Measurements from ENCODE around the gene FADS6.

Gene FADS6

DNA sequence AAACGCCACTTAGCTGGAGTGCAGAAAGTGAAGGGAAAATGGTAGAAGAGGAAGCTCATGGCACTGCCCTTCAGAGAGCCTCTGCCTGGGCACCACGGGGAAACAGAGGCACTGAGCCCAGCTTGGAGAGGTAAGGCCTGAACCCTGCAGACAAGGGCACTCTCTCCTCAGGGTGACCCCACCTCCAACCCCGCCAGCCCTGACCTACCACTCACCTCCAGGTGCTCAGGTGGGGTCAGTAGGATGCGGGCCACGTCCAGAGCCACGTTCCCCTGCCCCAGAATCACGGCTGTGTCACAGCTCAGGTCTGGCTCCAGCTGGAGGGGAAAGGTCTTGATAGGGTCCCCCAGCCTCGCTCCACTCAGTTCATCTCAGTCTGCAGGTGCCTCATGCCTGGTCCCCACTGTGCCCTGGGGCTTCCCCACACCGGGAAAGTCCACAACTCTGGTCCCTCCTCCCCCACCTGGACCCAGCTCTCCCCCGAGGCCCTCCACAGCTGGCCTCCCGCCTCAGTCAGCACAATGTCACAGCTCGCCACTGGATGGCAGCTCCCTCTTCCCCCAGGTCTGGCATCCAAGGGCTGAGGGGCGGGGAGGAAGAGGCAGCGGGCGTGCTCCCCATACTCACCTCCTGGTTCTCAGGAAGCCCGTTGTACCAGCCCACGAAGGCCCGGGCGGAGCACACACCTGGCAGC lies 27.8 kb downstream of the FADS6 start:
- no peak for DNase-seq

DNA sequence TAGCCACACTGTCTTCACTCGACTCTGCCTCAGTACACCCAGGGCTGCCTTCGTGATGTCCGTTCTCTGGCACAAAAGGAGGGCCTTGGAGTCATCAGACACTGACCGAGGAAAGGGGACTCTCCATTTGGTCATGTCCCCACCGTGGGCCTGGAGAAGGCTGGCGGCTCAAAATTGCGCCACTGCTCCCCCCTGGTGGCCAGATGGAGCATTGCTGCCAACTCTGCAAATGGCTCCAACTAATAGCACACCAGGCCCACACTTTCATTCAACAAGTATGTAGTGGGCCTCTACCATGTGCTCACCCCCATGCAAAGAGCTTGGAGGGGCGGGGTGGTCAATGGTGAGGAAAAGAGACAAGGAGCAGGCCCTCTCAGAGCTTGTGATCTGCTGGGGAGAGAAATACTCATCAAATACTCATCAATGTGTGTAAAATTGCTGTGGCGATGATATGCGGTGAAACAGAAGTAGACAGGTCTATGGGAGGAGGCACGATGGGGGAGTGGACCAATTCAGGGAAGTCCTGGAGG lies 28.5 kb downstream of the FADS6 start:
- DNase-seq: peak; percentile 75 to 78

DNA sequence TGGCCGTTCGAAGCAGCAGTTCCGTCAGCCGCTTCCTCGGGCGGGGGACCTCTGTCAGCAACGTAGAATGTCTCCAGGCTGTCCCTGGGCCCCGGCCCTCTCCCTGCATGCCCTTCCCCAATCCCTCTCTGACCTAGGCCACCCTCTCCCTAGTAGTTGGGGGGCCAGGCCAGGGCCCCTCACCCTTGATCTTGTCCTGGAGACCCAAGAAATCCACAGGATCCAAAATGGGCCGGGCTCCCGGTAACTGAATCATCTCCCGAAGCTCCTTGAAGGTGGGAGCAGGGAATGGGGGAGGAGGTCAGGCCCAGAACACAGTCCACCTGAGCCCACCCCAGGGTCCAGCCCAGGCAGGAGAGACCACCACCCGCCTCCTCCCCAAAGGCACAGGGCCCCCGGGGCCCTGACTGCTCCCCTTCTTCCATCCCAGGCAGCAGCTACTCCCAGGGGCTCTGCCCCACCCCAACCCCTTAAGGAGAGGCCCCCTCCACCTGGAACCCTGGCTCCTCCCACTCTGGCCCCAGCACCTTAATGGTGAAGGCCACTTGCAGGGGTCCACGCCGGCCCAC lies 29.1 kb downstream of the FADS6 start:
- DNase-seq: no peak

DNA sequence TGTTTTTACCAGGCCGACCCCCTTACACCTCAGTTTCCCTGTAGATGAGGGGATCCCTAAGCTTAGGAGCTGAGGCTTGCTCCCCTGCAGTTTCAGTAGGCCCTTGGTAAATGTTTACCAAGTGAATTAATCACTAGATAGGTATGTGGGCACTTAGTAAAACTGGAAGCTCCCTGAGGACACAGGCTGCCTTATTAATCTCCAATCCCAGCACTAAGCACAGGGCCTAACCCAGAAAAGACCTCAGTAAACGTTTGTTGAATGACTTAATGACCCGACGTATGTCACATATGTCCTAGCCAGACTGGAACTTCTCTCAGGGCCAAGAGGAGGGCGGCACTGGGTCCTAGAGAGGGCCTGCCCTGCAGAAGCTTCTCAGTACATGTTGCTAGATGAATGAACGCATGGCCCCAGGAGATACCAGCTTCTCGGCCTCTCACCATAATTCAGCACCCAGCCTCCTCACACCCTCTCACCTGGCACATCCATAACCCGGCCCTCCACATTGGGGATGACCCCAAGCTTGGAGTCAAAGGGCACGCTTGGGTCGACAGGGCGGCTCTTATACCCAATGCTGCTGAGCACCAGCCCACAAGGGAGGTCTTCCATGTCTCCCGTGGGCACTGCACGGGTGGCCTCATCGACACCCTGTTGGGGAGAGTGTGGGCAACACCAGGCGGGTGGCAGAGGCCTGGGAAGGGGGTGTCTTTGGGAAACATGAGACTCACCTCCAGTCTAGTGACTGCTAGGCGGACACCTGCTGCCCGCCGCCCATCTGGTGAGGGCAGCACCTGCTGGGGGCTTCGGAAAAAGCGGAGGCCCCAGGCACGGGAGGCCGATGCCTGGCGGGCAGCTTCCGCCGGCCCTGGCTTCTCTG lies 29.8 kb downstream of the FADS6 start:
- DNase-seq: no peak

DNA sequence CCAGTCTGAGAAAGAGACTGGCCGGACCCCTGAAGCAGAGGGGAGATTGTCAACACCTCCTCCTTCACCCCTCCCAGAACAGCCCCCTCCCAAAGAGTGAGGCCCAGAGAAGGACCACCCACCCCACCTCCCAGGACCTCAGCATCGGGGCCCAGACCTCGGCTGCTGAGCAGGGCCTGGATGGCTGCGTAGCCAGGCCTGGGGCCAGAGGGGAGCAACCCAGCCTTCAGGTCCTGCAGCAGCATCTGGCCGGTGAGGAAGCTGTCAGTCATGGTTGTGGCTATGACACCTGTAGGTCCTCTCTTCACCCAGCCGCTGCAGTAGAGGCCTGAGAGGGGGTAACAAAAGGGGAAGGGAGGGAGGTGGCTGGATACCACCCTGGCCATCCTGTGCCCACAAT lies 30.5 kb downstream of the FADS6 start:
- DNase-seq: no peak

DNA sequence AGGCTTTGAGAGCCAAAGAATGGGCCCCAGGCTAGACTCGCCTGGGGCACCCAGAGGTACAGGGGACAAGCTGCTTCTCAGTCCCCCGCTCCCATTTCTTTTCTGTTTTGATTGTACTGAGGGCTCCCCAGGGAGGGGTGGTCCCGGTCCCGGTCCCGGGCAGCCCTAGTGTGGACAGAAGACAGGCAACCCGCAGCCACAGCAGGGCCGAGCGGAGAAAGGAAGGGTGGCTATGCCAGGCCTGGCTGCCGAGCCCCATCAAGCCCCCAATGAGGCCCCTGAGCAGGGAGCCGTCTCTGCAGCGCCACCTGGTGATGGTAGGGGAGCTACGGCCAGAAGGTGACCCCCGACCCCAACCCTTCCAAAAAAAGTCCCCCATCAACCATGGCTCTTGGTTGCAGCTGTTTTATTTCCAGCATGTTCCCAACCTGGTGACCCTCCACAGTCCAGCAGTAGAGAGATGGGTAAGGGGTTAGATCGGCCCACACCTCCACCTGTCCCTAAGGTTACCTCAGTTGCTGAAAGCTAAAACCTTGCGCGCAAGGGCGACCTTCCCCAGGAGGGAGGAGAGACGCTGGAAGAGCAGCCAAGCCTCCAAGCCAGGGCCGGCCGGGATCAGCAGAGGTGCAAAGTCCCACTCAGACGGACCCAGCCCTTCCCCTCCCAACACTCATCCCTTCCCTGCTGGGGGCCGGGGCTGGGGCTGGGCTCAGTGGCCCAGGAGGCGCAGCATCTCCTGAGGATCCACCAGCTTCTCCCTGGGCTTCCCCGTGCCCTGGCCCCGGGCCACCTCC lies 31.1 kb downstream of the FADS6 start:
- peak; percentile 73 to 74 for DNase-seq

DNA sequence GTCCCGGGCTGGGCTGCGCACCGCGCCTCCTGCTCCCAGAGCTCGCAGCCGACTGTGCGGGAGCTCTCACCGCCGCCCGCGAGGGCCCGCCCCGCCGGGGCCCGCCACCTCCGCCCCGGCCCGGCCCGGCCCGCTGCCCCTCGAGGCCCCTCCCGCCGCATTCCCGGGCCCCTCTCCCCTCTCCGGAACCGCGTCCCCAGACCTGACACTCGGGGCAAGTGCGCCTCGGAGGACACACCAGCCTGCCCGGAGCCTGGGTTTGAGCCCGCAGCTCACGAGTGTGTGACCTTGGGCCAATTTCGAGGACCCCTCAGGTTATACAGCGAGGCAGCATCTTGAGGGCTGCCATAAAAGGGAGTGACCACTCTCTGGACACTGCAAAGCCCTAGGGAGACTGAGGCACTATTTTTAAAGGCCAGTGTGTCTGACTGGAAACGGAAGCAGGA lies 31.7 kb downstream of the FADS6 start:
- no peak for DNase-seq

DNA sequence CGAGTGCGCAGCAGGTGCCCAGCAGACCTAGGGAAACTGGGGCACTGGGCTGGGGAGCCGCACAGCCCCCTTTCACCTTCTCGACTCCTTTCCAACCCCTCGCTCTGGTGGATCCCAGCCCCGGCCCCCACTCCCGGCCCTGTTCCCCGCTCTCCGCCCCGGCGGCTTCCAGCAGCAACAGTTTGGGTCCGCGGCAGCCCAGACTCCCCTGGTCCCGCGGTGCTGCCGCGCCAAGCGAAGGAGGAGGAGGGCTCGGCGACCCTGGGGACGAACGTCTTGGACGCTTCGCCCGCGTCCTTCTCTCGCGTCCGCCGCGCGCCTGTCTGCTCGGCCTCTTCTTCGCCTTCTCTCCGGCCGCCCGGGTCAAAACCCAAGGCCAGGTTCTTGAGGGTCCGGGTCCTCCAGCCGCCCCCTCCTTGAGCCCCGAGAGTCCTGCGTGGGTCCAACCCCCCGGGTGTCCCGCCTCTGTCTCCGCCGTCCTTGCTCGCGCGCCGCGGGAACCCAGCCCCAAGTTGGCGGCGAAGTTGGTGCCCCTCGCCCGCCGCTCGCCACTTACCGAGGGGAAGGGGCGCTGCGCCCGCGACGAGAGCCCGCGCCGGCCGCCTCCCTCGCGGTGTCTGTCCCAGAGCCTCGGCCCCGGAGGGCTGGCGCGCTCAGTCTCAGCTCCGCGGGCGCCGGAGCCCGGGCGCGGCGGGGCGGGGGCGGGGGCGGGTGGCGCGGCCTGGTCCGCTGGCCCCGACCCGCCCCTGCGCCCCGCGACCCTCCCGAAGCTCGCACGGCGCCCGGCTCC lies 32.4 kb downstream of the FADS6 start:
- DNase-seq: peak in 1 of 2 donors; percentile 9

DNA sequence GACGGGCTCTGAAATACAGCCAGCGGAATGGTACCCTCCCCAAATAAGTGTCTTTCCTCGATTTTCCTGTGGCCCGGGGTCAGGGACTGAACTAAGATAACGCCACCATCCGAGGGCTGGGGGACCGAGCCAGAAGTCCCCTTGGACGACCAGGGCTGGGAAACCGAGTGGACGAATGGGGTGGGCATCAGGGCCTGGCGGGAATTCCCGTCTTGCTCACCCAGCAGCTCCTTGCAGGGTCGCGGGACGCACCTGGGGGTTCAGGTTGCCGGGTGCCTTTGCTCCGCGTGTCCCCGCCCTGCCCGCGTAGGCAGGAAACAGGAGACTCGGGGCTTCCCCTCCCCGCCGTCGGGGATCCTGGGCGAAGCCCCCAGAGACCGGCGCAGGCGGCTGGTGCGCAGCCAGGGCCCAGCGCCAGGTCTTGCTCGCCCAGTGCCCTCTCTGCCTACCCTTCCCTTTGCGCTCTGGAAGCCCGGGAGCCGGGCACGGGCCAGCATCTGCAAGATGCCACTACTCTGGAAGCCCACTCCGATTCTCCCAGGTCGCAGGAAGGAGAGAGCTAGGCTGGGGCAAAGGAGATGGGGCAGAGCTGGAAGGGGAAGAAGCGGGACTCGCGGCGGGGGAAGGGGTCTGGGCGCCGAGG lies 33.1 kb downstream of the FADS6 start:
- peak in 1 of 2 donors; percentile 12 for DNase-seq

DNA sequence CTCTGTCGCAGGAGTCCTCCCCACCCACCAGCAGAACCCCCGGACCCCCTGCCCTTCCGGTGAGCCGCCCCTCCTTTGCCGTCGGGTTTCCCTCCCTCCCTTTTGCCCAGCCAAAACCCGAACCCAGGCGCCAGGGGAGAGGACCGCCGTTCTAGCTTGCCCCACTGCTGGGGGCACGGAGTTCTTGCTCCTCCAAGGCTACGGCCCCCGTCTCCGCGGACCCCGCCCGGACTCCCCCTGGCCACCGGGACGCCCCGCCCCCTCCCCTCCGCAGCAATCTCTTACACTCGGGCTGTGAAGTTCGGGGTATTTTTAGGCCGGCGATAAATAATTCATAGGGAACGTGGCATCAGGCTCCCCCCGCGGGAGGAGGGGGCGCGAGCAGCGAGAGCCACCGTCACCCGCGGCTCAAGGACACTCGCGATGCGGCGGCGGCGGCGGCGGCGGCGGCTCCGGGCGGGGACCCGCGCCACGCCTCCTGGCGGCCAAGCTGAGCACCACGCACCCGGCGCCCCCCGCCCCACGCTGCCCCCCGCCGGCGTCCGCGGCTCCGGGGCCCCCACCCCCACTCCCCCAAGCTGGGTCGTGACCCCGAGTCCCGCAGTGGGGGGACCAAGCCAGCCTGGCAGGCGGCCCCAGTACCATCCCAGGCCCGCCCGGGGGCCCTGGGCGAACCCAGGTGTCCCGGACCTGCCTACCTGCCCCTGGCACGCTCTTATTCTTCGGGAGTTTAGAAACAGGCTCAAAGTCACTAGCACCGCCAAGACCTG lies 33.8 kb downstream of the FADS6 start, which contains the start of gene GRIN2C:
Gene GRIN2C (minus strand): TSS at position 427 of the 770 bp plus-strand sequence. CDS start 4,793 bp downstream, outside the sequence.
- peak in 1 of 2 donors; percentile 36 for DNase-seq

DNA sequence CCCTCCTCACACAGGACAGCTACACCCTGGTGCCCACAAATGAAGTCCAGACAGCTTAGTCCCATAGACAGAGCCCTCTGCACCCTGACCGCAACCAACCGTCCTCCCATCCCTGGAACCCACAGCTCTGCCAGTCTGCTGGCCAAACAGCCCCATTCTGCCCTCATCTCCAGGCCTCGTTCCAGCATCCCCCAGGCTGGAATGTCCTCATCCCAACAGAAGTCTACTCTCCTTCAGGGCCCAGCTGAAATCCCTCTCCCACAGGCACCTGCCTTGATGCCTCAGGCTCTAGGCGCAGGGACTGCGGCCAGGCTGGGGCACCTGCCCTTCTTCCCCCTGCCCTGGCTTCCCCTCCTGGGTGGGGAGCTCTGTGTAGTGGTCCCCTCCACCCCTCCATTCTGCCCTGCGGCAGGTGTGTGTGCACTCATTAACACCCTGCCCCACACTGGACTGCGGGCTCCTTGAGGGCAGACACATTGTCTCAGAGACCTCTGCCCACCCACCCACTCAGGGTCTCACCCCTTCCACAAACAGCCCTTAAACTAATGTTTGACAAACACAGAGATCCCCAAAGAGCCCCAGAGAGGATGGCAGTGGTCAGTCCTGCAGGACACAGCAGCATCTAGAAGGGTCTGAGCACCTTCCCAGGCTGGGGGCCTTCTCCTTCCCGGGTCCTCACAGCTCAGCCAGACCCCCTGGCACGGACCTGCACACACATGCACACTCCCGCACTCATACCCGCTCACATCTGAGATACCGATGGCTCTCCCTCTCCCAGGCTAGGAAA lies 34.6 kb downstream of the FADS6 start:
- DNase-seq: no peak

DNA sequence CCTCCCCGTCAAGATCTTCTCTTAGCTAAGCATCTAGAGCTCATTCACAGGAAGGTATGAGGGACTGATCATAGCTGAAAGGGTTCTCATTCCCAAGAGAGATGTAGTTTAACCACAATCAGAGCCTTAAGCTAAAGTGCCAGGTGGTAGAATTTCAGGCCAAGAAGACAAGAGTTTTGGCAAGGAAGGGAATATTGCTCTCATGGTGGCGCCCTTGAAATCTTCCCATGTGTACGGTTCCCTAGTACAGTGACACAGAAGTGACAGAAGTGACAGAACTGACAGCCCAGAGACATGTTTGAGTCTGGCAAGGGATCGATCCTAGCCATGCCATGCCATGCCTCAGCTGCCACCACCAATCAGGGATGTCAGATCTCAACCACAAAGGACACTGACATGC lies 36.2 kb downstream of the FADS6 start:
- DNase-seq: no peak

DNA sequence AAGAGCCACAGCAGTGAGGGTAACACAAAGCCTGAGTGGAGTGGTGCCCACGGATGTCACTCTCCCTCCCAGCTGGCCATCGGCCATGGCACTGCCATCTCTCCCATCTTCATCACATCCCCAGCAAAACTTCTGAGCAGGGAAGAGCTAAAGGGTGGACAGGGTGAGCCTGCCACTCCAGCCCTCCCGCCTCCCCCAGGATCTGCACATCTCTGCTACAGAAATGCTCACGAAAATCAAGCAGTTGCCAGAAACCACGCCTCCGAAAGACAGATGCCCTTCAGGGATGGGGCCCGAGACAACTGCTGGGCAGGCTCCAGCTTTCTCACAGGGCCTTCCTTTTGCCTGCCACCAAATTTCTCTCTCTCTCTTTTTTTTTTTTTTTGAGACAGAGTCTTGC lies 37.3 kb downstream of the FADS6 start:
- no peak for DNase-seq

DNA sequence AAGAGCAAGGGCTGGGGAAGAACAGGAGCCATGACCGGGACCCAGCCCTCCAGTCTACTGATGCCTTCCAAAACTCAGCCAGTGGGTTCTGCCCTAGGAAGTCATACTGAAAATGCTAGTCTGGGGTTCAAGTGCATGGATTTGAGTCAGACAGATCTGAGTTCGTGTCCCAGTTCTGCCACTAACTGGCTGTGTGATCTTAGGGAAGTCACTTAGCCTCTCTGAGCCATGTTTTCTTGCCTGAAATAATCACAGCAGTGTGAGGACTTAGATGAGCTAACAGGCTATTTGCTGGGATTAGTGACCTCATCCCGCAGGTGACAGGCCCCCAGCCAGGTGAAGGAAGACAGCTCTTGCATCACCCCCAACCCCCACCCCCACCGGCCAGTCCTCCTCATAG lies 38.1 kb downstream of the FADS6 start:
- DNase-seq: no peak

DNA sequence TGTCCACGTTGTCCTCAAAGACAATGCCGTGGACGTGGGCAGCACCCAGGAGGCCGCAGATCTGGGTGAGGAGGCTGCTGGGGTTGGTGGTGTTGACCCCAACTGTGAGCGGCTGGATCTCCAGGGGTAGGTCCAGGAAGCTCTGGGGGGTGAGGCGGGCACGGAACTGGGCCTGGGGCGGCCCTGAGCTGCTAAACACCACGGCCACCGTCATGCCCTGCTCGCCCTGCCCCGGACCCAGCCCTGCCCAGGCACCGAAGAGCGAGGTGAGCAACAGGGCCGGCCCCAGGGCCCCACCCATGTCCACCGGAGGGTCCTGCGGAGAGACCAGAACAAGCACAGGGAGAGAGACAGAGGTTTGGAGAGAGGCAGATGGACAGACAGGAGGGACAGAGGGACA lies 38.6 kb downstream of the FADS6 start:
- no peak for DNase-seq

DNA sequence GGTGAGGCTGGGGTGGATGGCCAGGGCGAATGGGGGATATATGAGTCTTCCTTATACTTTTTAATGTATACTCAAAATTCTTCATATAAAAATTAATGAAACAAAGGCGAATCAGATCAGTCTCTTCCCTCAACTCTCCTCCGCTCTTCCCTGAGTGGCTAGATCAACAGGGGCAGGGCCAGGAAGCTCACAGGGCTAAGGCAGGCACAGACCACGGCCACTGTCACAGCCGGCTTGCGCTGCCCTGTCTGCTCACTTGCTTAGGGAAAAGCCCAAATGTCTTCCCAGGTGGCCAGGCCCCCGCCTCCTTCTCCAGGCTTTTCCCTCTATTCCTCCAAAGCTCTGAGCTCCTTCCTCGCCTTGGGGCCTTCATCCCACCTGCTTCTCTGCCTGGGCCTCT lies 39.8 kb downstream of the FADS6 start:
- DNase-seq: no peak

DNA sequence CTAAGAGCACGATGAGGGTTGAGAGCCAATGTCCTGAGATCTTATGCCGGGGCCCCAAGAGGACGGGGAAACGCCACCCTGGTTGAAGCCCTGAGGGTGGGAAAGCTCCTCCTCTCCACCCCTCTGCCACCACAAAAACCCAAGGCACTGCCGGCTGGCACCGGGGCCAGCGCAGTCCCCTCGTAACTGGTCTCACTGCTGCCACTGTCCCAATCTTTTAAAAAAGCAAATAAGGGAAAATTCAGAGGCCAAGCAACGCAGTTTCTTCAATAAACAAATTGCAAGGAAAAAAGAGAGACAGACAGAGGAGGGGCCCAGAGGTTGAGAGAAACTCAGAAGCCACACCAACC lies 40.4 kb downstream of the FADS6 start:
- DNase-seq: no peak

DNA sequence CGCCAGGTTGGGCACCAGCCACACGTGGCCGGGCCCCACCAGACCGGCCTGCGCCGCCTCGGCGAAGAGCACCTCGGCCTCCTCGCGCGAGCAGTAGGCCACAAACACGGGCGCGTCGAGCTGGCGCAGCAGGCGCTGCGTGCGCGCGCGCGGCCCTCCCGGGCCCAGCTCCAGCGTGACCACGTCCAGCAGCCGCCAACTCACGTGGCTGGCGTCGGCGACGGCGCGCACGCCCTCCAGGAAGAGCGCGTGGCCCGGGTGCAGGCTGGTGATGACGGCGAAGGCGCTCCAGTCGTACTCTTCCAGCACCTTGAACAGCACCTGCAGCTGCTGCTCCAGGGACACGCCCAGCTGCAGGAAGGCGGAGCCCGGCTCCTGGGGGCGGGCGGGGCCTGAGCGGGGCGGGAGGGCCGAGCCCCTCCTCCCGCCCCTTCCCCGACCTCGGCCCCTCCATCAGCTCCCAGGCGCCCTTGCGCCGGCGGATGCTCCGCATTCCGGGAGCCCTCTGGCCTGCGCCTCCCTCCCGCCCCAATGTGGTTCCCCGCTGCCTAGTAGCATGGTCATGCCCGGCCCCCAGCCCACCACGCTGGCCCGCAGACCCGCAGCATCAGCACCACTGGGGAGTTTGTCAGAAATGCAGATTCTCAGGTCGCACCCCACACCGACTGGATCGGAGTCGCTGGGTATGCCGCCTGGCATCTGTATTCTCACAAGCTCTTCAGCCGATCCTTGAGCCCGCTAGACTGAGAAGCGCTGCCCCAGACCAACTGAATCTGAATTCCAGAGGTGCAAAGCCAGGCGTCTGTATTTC lies 41.0 kb downstream of the FADS6 start:
- DNase-seq: peak; percentile 65

Measured in CD4-positive, alpha-beta T cell treated with Interleukin-4 for 1 hour (primary cell).